K562 (cell line): ENCODE measurements around the gene C1orf167. TPM values are rescaled to one million over a fixed set of nuclear protein-coding genes. Genes with fewer than 3 reads are reported as not detected.

Source experiments
- E2F3 ChIP-seq: fragments of 250-450 bp; sonication (Bioruptor Pico); IDR thresholded peaks from 2 replicates; pipeline ENCODE4 v1.4.0; 2020; ENCODE audit warnings: mild to moderate bottlenecking
- ERF ChIP-seq: fragments of 450-650 bp; formaldehyde crosslinking; IDR thresholded peaks from 2 replicates; pipeline ENCODE4 v1.4.0; 2020; ENCODE audit warnings: mild to moderate bottlenecking, mixed read lengths
- GABPA ChIP-seq: fragments of 200-800 bp; sonication (Bioruptor generic); conservative IDR thresholded peaks from 2 replicates; pipeline ENCODE4 v1.6.1; 2016; ENCODE audit warnings: low read depth, missing genetic modification characterization, missing compliant biosample characterization
- KDM5B ChIP-seq: fragments of 200-600 bp; sonication (generic); IDR thresholded peaks from 2 replicates; pipeline ENCODE4 v1.6.1; 2012; ENCODE audit warnings: low read depth, mild to moderate bottlenecking, moderate library complexity, low read length, control low read depth, inconsistent platforms; ENCODE audit not compliant: insufficient replicate concordance
- NR2C2 ChIP-seq, 2 experiments: fragments of 200-800 bp in 1 of 2; sonication (Bioruptor generic) in 1 of 2; sonication (generic) in 1 of 2; formaldehyde crosslinking in 1 of 2; IDR thresholded peaks; 2 replicates each; pipeline versions ENCODE4 v1.6.1 to v1.8.0; 2016 to 2022; ENCODE audit warnings: mild to moderate bottlenecking in 1 of 2, missing compliant biosample characterization in 1 of 2, missing genetic modification characterization in 1 of 2, missing genetic modification reagents in 1 of 2
- SREBF1 ChIP-seq: fragments of 150-350 bp; IDR thresholded peaks from 2 replicates; pipeline ENCODE4 v1.6.1; 2014; ENCODE audit warnings: antibody characterized with exemption, low read depth, low read length, borderline replicate concordance
- SRF ChIP-seq, 2 experiments: fragments of 250-450, 450-650 bp in 1 of 2; sonication (Bioruptor Pico) in 1 of 2; sonication (generic) in 1 of 2; formaldehyde crosslinking; IDR thresholded peaks; 2 replicates each; pipeline versions ENCODE4 v1.5.0 to v1.5.1; 2020 to 2022; ENCODE audit warnings: mild to moderate bottlenecking in 1 of 2, missing genetic modification reagents in 1 of 2
- ZBTB1 ChIP-seq: sonication (generic); formaldehyde crosslinking; IDR thresholded peaks from 2 replicates; pipeline ENCODE4 v1.8.1; 2023; ENCODE audit warnings: missing genetic modification reagents, low read depth, mild to moderate bottlenecking, borderline replicate concordance
- polyA plus RNA-seq, 8 experiments: library from polyadenylated mRNA; depleted of rRNA in 4 of 8; stranded (reverse) in 5 of 8; unstranded in 3 of 8; fragments of >200 nt; fragmentation: Nextera tagmentation in 2 of 8; fragmentation: Illumina TruSeq in 1 of 8; extraction: Ambion mirVana in 2 of 8; extraction: Trizol in 1 of 8; gene quantifications; 2 replicates each; pipeline versions ENCODE4 v1.2.1 to v1.2.3, GENCODE V29; 2011 to 2014; ENCODE audit warnings: inconsistent platforms in 1 of 8, missing spikeins in 1 of 8
- total RNA-seq, 7 experiments: library from RNA; depleted of rRNA in 6 of 7; stranded (reverse); fragments of >200 nt in 6 of 7; fragmentation: Illumina TruSeq in 2 of 7; extraction: Trizol in 2 of 7; gene quantifications; 2 replicates each; pipeline versions ENCODE4 v1.2.1 to v1.2.3, GENCODE V29; 2011 to 2021; ENCODE audit warnings: low replicate concordance in 1 of 7
- TF ChIP-seq, protein P1 (sequence below): IDR thresholded peaks from 2 replicates; pipeline ENCODE4 v1.6.1; 2012; ENCODE audit warnings: low read depth, low read length, improper control_type of control experiment, borderline replicate concordance

C1orf167 gene
- total and polyA plus RNA-seq, 9 of the 15 experiments (the other 6 are each of a cell fraction or from before 2014, with no cell fraction given) = 0.22 to 0.86 (median 0.31) TPM; not detected in 2

DNA sequence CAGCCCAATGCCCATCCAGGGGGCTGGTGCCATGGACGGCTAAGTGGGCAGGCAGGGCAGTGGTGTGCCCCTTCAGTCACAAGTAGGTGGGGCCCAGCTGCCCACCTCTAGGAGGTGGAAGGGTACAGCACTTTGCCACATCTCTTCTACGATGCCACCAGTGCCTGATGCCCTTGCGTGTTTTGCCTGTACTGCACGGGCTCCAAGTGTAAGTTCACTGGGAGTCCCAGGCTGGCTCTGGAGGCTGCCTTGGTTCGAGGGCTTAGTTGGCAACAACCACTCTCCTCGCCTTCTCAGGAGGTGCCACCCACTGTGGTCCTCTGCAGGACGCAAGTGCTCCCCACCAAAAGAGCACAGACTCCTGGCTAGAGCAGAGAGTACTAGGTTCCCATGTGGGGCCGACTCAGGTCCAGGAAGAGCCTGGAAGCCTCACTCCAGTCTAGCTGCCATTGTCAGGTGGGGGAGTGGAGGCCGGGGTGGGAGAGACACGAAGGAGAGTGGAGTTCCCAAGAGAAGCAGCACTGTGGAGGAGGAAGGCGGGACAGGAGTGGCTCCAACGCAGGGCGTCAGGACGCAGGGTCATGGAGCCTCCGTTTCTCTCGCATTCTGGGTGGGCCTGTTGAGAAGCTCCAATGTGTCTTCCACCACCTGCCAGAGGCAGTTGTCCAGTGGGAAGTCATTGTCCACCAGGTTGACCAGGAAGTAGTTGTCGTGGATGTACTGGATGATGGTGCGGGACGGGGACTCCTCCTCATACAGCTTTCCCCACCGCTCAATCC is 28.3 kb downstream of the C1orf167 start (continued):
- no peak for TF ChIP-seq SREBF1
- TF ChIP-seq NR2C2 (CRISPR knock-in tag; IDR thresholded peaks at IDR 0.05) = no peak
- TF ChIP-seq NR2C2 (tag; IDR thresholded peaks at IDR 0.05) = peak; percentile 81; the same call in 1 of the 2 replicates
- TF ChIP-seq ZBTB1 (CRISPR knock-in tag) = peak; percentile 60; the same call in 1 of the 2 replicates
- 0 out of 4 replicates have a peak, but pooled peaks of 1 of the 2 experiments have one; percentile 5 for TF ChIP-seq SRF (CRISPR knock-in tag; IDR thresholded peaks at IDR 0.05)
- no peak for TF ChIP-seq KDM5B
- TF ChIP-seq, protein P1, sequence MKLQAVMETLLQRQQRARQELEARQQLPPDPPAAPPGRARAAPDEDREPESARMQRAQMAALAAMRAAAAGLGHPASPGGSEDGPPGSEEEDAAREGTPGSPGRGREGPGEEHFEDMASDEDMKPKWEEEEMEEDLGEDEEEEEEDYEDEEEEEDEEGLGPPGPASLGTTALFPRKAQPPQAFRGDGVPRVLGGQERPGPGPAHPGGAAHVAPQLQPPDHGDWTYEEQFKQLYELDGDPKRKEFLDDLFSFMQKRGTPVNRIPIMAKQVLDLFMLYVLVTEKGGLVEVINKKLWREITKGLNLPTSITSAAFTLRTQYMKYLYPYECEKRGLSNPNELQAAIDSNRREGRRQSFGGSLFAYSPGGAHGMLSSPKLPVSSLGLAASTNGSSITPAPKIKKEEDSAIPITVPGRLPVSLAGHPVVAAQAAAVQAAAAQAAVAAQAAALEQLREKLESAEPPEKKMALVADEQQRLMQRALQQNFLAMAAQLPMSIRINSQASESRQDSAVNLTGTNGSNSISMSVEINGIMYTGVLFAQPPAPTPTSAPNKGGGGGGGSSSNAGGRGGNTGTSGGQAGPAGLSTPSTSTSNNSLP = no peak
- peak; percentile 29; the same call in 1 of the 2 replicates for TF ChIP-seq ERF (CRISPR knock-in tag)
- no peak for TF ChIP-seq E2F3 (CRISPR knock-in tag)
- peak; percentile 54 for TF ChIP-seq GABPA (tag)
- TF ChIP-seq, all 486 proteins: peak for 13
